MM.1S (cell line): Measurements from ENCODE around the gene CCDC194.

Experiments used
- DNase-seq: peaks from one replicate; pipeline ENCODE4 v3.0.0-alpha.2; 2015
- H2AFZ ChIP-seq: fragments of 300-600 bp; sonication (generic); 2 replicates; pipeline ENCODE4 v1.6.0; 2016; ENCODE audit warnings: antibody characterized with exemption, low read length
- H3F3A ChIP-seq: fragments of 300-600 bp; sonication (generic); 2 replicates; pipeline ENCODE4 v1.6.1; 2016; ENCODE audit warnings: mild to moderate bottlenecking, antibody characterized with exemption, low read length, moderate library complexity, mixed read lengths; ENCODE audit not compliant: insufficient read depth
- H3K27ac ChIP-seq: fragments of 300-600 bp; sonication (generic); 2 replicates; pipeline ENCODE4 v1.5.1; 2016; ENCODE audit warnings: mild to moderate bottlenecking, low read length
- H3K27me3 ChIP-seq: fragments of 300-600 bp; sonication (generic); replicated peaks from 2 replicates; pipeline ENCODE4 v1.6.0; 2016; ENCODE audit warnings: low read length; ENCODE audit not compliant: insufficient read depth
- H3K36me3 ChIP-seq: fragments of 300-600 bp; sonication (generic); replicated peaks from 2 replicates; pipeline ENCODE4 v1.6.1; 2016; ENCODE audit warnings: mild to moderate bottlenecking, low read length, mixed read lengths; ENCODE audit not compliant: insufficient read depth
- H3K4me1 ChIP-seq: fragments of 300-600 bp; sonication (generic); 2 replicates; pipeline ENCODE4 v1.6.1; 2016; ENCODE audit warnings: low read length, mixed read lengths
- H3K4me2 ChIP-seq: fragments of 300-600 bp; sonication (generic); 2 replicates; pipeline ENCODE4 v1.6.0; 2016; ENCODE audit warnings: low read depth, low read length
- H3K4me3 ChIP-seq: fragments of 300-600 bp; sonication (generic); 2 replicates; pipeline ENCODE4 v1.5.1; 2016; ENCODE audit warnings: low read length, mixed read lengths
- H3K79me2 ChIP-seq: fragments of 300-600 bp; sonication (generic); 2 replicates; pipeline ENCODE4 v1.6.1; 2016; ENCODE audit warnings: mixed run types, low read length, mixed read lengths
- H3K9ac ChIP-seq: fragments of 300-600 bp; sonication (generic); 2 replicates; pipeline ENCODE4 v1.6.1; 2016; ENCODE audit warnings: low read length, mixed read lengths
- H3K9me2 ChIP-seq: fragments of 300-600 bp; sonication (generic); replicated peaks from 2 replicates; pipeline ENCODE4 v1.6.1; 2016; ENCODE audit warnings: mild to moderate bottlenecking, low read length, mixed read lengths; ENCODE audit not compliant: insufficient read depth
- H3K9me3 ChIP-seq: fragments of 300-600 bp; sonication (generic); replicated peaks from 2 replicates; pipeline ENCODE4 v1.6.1; 2016; ENCODE audit warnings: mild to moderate bottlenecking, low read length, mixed read lengths; ENCODE audit not compliant: insufficient read depth
- H4K20me1 ChIP-seq: fragments of 300-600 bp; sonication (generic); 2 replicates; pipeline ENCODE4 v1.6.1; 2016; ENCODE audit warnings: mild to moderate bottlenecking, low read length, moderate library complexity, mixed read lengths; ENCODE audit not compliant: insufficient read depth
- CTCF ChIP-seq: fragments of 300-600 bp; sonication (generic); IDR thresholded peaks from 2 replicates; pipeline ENCODE4 v1.5.1; 2016; ENCODE audit warnings: antibody characterized with exemption, low read length, mixed read lengths
- EZH2 ChIP-seq: fragments of 300-600 bp; sonication (generic); optimal IDR thresholded peaks from 2 replicates; pipeline ENCODE3; 2017; ENCODE audit warnings: low read depth, mild to moderate bottlenecking, antibody characterized with exemption, low read length, mixed read lengths
- EZH2phosphoT487 ChIP-seq: fragments of 300-600 bp; sonication (generic); IDR thresholded peaks from 2 replicates; pipeline ENCODE4 v1.6.1; 2018; ENCODE audit warnings: antibody characterized with exemption, low read length

CCDC194 gene

GRCh38 chr19:17406887-17407196 is 12.8 kb upstream of the CCDC194 start:
- peak; percentile 55 for DNase-seq
- no peaks in the 10 kb centered on the region for H3K4me1 ChIP-seq
- H2AFZ ChIP-seq = no peak overlapping the region
- peak overlapping the region; percentile 70; the same call in 1 of the 2 replicates for H3K9ac ChIP-seq
- TF ChIP-seq EZH2 (no peak), EZH2phosphoT487 (no peak), CTCF (no peak)
- H3K27me3 ChIP-seq = no peaks in the 10 kb centered on the region
- H3F3A ChIP-seq = peaks cover 21% of the 10 kb centered on the region
- H3K36me3 ChIP-seq = peaks cover 3% of the 10 kb centered on the region; the same call in 1 of the 2 replicates
- H4K20me1 ChIP-seq = no peaks in the 10 kb centered on the region
- peak overlapping the region; percentile 81 for H3K4me3 ChIP-seq
- H3K4me2 ChIP-seq = peak overlapping the region; percentile 98
- H3K9me2 ChIP-seq = no peaks in the 10 kb centered on the region
- no peaks in the 10 kb centered on the region for H3K9me3 ChIP-seq
- peak overlapping the region; percentile 92; the same call in 1 of the 2 replicates for H3K27ac ChIP-seq
- peaks cover 60% of the 10 kb centered on the region for H3K79me2 ChIP-seq

- Histone ChIP-seq H3K27ac (peak overlapping the region; percentile 92), H3K79me2 (peaks cover 55% of the 10 kb centered on the region), H3K9me3 (no peaks in the 10 kb centered on the region), H3F3A (peaks cover 21% of the 10 kb centered on the region), H3K4me3 (peak overlapping the region; percentile 81), H3K4me2 (peak overlapping the region; percentile 98), H3K4me1 (no peaks in the 10 kb centered on the region), H4K20me1 (no peaks in the 10 kb centered on the region), H3K9ac (peak overlapping the region; percentile 70), H3K9me2 (no peaks in the 10 kb centered on the region), H3K36me3 (peaks cover 3% of the 10 kb centered on the region; the same call in 1 of the 2 replicates), H3K27me3 (no peaks in the 10 kb centered on the region), H2AFZ (peak overlapping the region; percentile 38)
- peak; percentile 55 for DNase-seq
- TF ChIP-seq CTCF = no peak
- TF ChIP-seq EZH2phosphoT487 = no peak
- TF ChIP-seq EZH2 = no peak
Observed at GRCh38 chr19:17406046-17406886, 12.3 kb upstream of the CCDC194 start.

GRCh38 chr19:17405250-17406045 is 11.5 kb upstream of the CCDC194 start, which contains the start of gene BST2:
Gene BST2, minus strand, starts transcription at chr19:17405630. Its CDS starts 55 bp downstream, at chr19:17405575.
- Histone ChIP-seq H3K9me3 (no peaks in the 10 kb centered on the region), H3F3A (peaks cover 21% of the 10 kb centered on the region), H4K20me1 (no peaks in the 10 kb centered on the region), H3K27ac (peak within 1 kb of the TSS; percentile 92), H3K9ac (peak within 1 kb of the TSS; percentile 76), H3K27me3 (no peaks in the 10 kb centered on the region), H3K36me3 (peaks cover 3% of the 10 kb centered on the region; the same call in 1 of the 2 replicates), H3K4me2 (peak within 1 kb of the TSS; percentile 98), H3K4me3 (peak within 1 kb of the TSS; percentile 81), H3K9me2 (no peaks in the 10 kb centered on the region), H3K4me1 (no peaks in the 10 kb centered on the region), H3K79me2 (peaks cover 53% of the 10 kb centered on the region), H2AFZ (peak within 1 kb of the TSS; percentile 61)
- peak; percentile 95 for DNase-seq
- no peak for TF ChIP-seq CTCF
- no peak for TF ChIP-seq EZH2phosphoT487
- no peak for TF ChIP-seq EZH2
